ENCODE data around the gene CPNE5.

The CPNE5 gene

DNA sequence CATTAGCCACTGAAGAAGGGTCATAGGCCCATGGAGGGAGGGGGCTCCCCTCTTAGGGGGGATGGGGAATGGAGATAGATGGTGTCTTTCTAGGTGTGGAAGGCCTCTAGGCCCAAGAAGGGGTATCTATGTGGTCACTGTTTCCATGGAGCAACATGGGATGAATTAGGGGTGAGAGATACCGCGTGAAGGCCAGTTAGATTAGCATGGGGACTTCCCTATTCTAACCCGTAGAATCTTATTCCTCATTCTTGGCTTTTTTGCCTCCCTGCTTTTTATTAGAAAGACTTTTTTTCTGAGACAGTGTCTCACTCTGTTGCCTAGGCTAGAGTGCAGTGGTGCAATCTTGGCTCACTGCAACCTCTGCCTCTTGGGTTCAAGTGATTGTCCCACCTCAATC is 138.4 kb downstream of the CPNE5 start:
- DNase-seq (ENCODE audit: insufficient read length, low spot score) (no peak), FAIRE-seq (no peak)
- TF ChIP-seq POLR2A (IDR thresholded peaks at IDR 0.05; ENCODE audit: low read depth, low read length): no peak

DNA sequence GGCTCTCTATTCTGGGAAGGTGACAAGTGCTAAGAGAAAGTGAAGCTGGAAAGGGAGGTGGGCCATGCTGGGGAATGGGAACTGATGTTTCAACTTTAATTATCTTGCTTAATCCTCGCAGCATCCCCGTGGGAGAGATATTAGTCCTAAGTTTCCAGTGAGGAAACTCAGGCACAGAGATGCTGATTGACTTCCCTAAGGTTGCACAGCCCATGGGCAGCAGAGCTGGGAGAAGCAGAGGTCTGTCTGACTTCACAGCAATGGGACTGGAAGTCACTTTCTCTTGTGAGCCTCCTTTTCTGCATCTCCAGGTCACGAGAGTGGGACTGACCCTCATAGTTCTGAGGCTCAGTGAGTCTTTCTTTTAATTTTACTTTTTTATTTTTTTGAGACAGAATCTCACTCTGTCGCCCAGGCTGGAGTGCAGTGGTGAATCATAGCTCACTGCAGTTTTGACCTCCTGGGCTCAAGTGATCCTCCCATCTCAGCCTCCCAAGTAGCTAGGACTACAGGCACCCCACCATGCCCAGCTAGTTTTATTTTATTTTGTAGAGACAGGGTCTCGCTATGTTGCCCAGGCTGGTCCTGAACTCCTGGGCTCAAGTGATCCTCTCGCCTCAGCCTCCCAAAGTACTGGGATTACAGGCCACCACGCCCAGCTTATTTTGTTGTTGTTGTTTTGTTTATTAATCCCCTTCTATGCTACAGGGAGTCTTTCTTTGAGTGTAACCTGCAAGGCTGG is 139.0 kb downstream of the CPNE5 start:
- no peak for TF ChIP-seq POLR2A (IDR thresholded peaks at IDR 0.05; ENCODE audit: low read depth, low read length)

DNA sequence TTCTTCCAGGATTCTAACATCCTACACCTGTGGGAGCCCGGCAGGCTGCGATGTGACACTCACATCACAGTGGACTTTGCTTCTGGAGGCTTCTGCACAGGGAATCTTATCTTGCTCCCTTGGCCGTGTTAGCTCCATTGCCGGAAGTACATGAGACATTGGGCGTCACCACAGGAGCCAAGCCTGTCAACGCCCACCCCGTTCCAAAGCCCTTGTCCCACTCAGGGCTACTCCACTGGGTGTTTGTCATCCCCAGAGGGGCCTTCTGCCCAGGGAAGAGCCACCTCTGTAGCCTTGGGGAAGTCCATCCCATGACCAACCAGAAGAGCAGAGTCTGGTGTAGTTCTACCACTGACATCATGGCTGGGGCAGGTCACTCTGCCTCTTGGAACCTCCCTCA is 139.9 kb downstream of the CPNE5 start:
- no peak for FAIRE-seq
- DNase-seq (ENCODE audit: insufficient read length, low spot score): no peak
- TF ChIP-seq POLR2A (IDR thresholded peaks at IDR 0.05; ENCODE audit: low read depth, low read length): no peak

More for the DNA sequence above, 139.0 kb downstream of the CPNE5 start:
- FAIRE-seq (no peak), DNase-seq (ENCODE audit: insufficient read length, low spot score) (no peak)

DNA sequence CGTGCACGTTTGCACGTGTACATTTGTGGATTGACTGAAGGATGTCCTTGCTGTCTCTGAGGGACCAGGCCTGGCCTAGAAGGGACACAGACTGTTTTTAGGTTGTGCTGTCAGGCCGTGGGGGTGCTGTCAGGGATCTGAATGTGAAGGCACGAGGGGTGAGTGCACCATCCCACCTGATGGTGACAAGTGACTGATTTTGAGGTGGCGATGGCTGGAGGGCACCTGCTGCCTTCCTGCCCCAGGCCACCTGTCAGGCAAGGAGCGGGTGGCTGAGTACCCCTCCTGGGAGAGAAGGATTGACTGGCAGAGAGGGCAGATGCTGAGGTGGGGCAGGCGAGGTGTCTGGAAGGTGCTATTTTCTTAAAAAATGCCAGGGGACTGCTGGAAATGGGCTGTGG is 140.4 kb downstream of the CPNE5 start:
- no peak for FAIRE-seq
- TF ChIP-seq POLR2A (IDR thresholded peaks at IDR 0.05; ENCODE audit: low read depth, low read length): no peak
- DNase-seq (ENCODE audit: insufficient read length, low spot score): no peak

DNA sequence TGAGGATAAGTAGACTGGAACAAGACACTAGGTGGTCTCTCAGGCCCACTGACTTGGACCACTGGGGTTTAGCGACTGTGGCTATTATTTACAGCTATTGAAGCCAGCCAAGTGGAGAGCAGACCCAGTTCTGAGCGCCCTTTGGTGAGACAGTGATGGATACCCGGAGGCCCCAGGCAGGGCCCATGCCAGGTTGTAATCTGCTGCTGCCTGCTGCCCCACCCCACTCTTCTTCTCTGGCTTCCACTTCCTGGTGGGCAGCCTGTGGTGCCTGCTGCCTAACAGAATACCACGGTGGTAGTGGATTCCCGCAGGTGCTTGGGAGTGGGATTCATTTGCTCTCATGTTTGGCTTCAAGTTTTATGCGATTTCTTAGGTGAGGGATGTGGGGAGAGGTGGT is 141.0 kb downstream of the CPNE5 start:
- no peak for DNase-seq (ENCODE audit: insufficient read length, low spot score)
- TF ChIP-seq POLR2A (IDR thresholded peaks at IDR 0.05; ENCODE audit: low read depth, low read length): no peak
- no peak for FAIRE-seq

DNA sequence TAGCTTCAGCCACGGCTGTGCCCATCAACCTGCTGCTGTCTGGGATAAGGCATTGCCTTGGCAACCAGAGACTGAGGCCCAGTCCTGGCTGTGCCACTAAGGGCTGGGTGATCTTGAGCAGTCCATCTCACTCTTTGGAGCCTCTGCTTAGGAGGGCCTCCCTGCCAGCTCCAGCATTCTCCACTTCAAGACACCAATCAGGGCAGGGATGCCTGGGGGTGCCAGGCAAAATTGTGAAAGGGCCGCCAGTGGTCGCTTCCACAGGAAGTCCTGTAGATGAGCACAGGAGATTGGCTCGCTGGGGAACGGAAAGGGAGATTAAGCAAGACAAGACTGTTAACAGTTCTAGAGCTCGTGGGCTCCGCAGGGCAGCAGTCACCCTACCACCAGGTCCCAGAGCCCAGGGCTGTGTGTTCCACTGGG is 141.8 kb downstream of the CPNE5 start, which contains the start of gene RAB44:
TSS of gene RAB44 (plus strand) at position 346 of the 423 bp plus-strand sequence. CDS start 6,410 bp downstream, outside the sequence.
- FAIRE-seq: no peak
- DNase-seq (ENCODE audit: insufficient read length, low spot score): no peak

DNA sequence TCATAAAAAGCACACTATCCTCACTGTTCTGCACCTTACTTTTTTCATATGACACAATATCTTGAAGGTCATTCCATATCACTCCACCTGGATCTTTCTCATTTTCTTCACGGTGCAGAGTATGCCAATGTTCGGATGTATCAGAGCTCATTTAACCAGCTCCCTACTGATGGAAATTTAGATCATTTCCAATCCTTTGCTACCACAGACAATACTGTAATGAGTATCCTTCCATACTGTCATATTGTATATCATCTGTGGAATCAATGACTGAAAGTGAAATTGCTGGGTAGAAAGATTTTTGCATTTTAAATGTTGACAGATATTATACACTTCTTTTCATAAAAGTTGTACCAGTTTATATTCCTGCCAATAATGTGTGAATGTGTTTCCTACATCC is 143.8 kb downstream of the CPNE5 start:
- FAIRE-seq: no peak
- DNase-seq (ENCODE audit: insufficient read length, low spot score): no peak
- TF ChIP-seq POLR2A (IDR thresholded peaks at IDR 0.05; ENCODE audit: low read depth, low read length): no peak

More for the DNA sequence above, 141.8 kb downstream of the CPNE5 start, which contains the start of gene RAB44:
- no peak for TF ChIP-seq POLR2A (IDR thresholded peaks at IDR 0.05; ENCODE audit: low read depth, low read length)

DNA sequence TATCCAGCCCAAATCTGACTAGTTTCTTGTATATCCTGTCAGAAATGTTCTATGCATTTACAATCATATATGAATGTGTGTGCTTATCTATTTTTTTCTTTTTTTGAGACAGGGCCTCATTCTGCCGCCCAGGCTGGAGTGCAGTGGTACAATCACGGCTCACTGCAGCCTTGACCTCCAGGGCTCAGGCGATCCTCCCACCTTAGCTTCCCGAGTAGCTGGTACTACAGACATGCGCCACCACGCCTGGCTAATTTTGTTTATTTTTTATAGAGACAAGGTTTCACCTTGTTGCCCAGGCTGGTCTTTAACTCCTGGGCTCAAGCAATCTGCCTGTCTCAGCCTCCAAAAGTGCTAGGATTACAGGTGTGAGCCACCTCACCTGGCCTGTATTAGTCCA is 144.6 kb downstream of the CPNE5 start:
- FAIRE-seq: no peak
- TF ChIP-seq POLR2A (IDR thresholded peaks at IDR 0.05; ENCODE audit: low read depth, low read length): no peak
- no peak for DNase-seq (ENCODE audit: insufficient read length, low spot score)

DNA sequence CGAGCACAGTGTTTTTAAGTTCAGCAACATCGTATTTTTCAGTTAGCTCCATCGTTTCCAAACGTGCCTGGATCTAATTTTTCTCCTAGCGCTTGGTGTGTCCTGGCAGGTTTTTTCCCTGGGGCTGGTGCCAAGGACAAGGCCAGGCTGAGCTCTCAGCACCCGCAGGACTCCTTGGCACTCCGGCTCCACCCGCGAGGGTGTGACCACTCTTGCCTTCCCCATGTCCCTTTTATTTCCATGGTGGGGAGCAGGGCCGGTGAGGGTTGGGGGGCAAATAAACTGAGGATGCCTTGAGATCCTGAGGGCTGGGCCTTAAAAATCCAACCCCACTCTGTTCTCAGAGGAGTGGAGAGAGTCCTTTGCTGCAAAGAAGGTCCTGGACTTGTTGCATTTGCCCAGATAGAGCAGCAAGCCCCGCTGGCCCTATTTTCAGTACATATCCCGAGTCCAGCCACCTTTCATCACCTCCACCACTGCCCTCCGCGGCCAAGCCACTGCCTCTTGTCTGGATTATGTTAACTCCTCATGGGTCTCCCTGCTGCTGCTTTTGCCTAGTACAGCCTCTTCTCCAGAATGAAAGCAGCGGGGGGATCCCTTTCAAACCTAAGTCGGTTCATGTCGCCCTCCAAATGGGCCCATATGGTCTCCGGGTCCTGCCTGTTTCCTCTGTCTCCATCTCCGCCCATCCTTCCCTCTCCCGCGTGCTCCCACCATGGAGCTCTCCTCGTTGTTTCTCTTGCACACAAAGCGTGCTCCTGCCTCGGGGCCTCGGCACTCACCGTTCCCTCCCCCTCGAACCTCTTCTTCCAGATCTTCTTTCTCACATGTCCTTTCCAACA is 146.2 kb downstream of the CPNE5 start:
- no peak for TF ChIP-seq POLR2A (IDR thresholded peaks at IDR 0.05; ENCODE audit: low read depth, low read length)
- no peak for DNase-seq (ENCODE audit: insufficient read length, low spot score)
- FAIRE-seq: no peak

DNA sequence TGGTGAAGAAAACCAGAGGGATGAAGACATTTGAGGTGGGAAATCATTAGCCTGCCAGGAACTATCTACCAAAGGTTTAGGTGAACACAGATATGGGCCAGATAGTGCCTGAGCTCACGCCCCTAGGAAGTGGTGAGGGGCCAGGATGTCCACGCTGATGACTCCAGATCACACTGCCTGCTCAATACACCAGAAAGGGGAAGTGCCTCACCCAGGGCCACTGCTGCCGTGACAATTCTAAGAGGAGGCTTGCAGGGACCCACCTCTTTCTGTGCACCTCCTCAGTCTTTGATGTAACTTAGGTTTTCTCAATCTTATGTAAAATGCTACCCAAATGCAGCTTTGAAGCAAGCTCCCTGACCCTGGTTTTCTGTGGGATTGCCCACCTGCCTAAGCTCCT is 147.0 kb downstream of the CPNE5 start:
- DNase-seq (ENCODE audit: insufficient read length, low spot score) (no peak), FAIRE-seq (no peak)
- TF ChIP-seq POLR2A (IDR thresholded peaks at IDR 0.05; ENCODE audit: low read depth, low read length): no peak

DNA sequence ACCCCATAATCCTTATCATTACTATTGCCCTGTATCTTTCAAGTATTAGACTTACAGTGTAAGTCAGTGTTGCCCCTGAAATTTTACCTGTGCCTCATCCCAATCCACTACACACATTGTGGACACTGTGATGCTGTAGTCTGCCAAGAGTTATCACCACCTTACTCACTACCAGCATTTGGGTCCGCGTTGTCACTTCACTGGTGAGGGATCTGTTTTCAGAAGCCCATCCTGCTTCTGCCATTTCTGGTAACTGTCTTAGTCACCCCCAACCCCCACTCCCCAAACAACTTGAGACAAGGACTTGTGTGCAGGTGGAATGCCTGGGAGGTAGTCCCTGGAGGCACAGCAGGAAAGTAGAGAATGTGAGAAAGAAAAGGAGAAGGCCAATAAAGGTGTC is 147.6 kb downstream of the CPNE5 start:
- DNase-seq (ENCODE audit: insufficient read length, low spot score) (no peak), FAIRE-seq (no peak)
- no peak for TF ChIP-seq POLR2A (IDR thresholded peaks at IDR 0.05; ENCODE audit: low read depth, low read length)

DNA sequence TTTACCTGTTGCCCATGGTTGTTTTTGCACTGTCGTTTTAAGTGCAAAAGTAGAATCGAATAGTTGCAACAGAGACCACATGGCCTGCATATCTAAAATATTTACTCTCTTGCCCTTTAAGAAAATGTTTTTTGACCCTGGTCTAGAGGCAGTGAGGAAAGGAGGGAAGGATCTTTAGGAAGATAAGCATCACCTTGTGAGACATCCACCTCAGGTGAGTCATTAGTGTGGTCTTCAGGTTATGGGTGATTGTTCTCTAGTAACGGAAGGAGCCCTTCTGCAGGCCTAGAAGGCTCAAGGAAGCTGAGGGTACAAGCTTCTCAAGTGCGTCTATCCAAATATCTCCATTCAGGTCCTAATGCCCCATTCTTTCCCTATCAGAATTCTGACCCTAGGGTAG is 148.2 kb downstream of the CPNE5 start:
- FAIRE-seq (no peak), DNase-seq (ENCODE audit: insufficient read length, low spot score) (no peak)
- no peak for TF ChIP-seq POLR2A (IDR thresholded peaks at IDR 0.05; ENCODE audit: low read depth, low read length)
